ENCODE results near the gene EPN2.

Gene EPN2

DNA sequence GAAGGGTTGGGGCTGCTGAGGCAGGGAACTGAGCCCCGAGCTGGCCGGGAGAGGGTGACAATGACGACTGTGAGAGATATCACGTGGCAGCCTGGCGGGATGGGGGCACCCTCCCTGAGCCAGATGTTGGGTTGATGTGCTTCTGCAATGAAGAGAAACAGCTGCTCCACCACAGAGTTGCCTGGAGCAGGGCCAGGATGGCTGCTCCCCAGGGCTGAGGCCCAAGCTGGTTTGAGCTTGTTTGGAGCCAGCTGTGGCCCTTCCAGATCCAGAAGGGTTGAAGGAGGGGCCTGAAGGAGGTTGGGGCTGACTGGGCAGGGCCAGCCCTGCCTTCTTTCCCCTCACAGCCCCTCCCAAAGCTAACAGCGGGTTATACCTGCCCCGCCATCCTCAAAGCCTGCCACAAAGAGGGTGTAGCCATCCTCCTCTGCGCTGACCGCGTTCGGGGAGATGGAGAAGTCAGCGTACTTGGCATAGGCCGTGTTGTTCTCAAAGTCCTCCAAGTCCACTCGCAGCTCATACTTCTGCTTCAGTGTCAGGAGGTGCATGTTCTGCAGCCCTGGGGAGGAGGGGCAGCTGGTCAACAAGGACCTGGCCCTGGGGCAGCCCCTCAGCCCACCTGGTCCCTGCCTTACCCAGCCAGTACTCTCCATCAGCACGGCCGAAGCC is 147.7 kb downstream of the EPN2 start:
- CTCF ChIA-PET, result interaction anchor here (1.2 to 1.9 kb wide), 3 partner anchors 20 to 62 kb away, joined by 3 to 7 read pairs (median 4); partner anchors contain the start of gene B9D1
- TF ChIP-seq, protein P1, sequence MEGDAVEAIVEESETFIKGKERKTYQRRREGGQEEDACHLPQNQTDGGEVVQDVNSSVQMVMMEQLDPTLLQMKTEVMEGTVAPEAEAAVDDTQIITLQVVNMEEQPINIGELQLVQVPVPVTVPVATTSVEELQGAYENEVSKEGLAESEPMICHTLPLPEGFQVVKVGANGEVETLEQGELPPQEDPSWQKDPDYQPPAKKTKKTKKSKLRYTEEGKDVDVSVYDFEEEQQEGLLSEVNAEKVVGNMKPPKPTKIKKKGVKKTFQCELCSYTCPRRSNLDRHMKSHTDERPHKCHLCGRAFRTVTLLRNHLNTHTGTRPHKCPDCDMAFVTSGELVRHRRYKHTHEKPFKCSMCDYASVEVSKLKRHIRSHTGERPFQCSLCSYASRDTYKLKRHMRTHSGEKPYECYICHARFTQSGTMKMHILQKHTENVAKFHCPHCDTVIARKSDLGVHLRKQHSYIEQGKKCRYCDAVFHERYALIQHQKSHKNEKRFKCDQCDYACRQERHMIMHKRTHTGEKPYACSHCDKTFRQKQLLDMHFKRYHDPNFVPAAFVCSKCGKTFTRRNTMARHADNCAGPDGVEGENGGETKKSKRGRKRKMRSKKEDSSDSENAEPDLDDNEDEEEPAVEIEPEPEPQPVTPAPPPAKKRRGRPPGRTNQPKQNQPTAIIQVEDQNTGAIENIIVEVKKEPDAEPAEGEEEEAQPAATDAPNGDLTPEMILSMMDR (IDR thresholded peaks at IDR 0.05; ENCODE audit: control extremely low read depth, extremely low read depth, low read depth, missing control alignments), result no peak
- DNase-seq (ENCODE audit: extremely low spot score), result no peak
- POLR2A ChIA-PET, result no interaction called here

DNA sequence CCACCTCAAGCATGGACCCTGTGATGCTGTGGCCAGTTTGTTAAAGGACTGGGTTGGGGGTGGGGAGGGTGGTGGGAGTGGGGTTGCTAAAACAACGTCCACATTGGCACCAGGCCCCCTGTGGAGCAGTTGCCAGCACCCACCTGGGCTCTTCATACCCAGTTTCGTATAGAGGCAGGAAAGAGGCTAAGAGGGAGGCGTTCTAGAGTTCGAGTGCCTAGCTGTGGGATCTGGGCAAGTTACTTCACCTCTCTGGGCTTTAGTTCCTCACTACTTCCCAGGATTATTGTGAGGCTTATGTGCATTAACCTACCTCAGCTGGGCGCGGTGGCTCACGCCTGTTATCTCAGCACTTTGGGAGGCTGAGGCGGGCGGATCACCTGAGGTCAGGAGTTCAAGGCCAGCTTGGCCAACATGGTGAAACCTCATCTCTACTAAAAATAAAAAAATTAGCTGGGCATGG is 148.4 kb downstream of the EPN2 start:
- POLR2A ChIA-PET, result no interaction called here
- CTCF ChIA-PET, result interaction anchor here (1.6 to 1.9 kb wide), 2 partner anchors 20 to 23 kb away, joined by 4 to 7 read pairs; partner anchors contain the start of gene B9D1
- no peak for DNase-seq (ENCODE audit: extremely low spot score)
- TF ChIP-seq, protein P1 (IDR thresholded peaks at IDR 0.05; ENCODE audit: control extremely low read depth, extremely low read depth, low read depth, missing control alignments), result no peak

Data from GM10248 (cell line).